Measurements from ENCODE around the gene FAM13A.

FAM13A gene

DNA sequence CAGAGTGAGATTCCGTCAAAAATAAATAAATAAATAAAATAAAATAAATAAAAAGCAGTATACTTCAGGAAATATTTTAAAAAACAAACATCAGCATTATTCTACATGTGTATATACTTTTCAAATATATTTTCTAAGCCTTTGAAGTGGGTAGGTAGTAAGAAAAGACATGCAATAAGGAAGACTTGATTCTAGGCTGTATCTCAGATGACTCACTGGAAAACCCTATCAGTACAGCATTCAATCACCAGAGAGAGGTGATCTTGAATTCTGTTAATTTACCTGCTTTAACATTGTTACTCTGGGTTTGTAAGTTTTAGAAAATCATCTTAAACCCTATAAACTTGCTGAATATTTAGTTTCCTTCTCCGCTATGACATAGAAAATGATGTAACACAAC, 252.8 kb downstream of the FAM13A start:
- no peak for DNase-seq

DNA sequence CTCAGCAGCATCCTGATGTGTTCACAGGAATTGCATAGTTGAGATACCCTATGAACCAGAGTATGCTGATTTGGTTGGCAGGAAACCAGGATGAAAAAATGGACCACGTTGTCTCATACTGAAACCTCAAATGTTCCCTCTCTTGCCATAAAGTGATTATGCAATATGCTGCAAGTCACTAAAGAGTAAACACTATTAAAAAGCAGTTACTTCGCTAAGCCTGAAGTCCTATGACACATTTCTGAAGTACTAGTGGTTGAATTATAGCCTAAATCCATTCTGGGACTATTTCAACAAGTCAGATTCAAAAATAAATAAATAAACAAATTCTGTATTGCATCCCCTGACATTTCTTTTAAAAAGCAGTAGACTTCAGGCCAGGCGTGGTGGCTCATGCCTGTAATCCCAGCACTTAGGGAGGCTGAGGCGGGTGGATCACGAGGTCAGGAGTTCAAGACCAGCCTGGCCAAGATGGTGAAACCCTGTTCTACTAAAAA, 253.3 kb downstream of the FAM13A start:
- DNase-seq, result peak; percentile 16

DNA sequence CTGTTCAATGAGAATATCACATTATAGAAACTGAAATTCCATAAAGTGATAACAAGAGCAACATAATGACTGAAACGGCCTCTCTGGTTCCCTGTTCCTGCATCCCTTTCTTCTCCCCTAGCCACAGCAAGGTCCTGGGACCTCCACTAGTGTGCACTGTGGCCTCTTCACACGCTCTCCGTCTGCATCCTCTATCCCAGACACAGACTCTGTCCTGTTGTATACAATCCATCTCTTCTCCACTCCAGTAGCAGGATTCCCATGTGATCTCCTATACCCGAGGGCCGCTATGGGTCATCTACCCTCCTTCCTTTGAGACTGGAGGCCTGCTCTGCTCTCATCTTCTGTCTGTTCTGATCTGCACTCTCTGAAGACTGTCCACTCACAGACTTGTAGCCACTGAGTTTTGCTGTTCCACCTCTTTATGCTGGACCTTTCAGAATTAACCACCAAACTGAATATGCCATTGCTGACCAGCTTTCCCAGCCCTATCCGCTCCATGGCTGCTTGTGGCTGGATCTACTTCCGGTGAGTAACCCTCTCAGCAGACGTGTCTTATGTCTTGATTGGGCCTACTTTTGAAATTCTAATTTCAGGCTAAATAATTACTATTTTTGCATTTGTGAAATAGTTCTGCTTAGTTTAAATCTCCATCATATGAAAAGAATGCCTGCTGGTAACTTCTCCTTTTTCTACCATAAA, 254.2 kb downstream of the FAM13A start:
- DNase-seq, result no peak

DNA sequence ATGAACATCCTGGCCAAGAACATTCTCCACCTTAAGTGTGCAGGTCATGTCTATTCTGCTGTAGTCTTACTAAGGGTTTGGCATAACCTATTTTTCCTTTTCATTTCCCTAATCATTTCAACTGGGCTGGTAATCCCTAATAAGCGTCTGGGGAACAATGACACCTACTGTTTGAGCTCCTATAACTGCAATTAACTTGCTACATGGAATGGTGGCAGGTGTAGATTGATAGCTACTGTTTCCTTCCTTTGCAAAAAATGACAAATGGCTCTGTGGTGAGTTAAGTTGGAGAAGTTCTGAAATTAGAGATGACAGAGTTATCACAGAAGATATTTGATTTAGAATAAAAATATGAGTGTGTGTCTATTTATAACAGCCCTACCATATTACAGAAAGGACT, 254.8 kb downstream of the FAM13A start:
- DNase-seq, result no peak

DNA sequence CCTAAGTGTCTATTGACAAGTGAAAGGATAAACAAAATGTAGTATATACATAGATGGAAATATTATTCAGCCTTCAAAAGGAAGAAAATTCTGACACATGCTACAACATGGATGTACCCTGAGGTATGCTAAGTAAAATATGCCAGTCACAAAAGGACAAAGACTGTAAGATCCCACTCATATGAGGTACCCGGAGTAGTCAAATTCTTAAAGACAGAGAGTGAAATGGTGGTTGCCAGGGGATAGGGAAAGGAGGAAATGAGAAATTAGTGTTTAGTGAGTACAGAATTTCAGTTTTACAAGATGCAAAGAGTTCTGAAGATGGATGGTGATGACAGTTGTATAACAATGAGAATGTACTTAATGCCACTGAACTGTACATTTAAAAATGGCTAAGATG, 257.1 kb downstream of the FAM13A start:
- no peak for DNase-seq

DNA sequence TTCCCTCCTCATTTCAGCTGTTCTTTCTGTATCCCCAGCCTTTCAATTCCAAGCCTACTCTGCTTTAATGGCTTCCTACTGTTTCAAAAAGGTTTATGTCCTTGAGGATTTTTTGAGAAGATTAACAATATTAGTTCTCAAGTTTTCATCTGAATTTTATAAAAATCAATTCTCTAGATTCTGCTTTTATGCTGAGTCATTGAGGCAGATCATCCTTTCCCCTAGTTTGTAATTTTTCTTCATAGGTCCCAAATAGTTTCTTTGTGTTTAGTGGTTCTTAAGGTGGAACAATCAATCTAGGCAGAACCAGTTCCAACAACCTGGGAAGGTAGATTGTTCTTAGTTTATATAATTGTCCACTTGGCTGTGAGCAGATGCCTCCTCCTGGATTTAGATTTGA, 259.3 kb downstream of the FAM13A start:
- DNase-seq, result no peak

DNA sequence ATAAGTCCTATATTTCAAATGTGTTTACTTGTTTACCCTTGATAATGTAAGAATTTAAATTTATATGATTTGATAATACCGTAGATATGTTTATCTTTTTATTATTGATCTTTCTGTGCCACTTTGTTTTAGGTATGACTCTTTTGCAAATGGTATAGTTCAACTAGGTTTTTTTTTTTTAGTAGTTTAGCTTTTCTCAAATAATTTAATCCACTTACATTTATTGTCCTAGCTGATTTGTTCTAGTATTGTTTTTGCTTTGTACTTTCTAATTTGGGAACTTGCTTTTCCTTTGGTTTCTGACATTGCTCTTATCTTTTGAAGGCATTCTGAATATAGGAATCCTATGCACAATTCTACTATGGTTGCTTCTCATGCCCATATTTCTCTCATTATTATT, 260.4 kb downstream of the FAM13A start:
- no peak for DNase-seq

DNA sequence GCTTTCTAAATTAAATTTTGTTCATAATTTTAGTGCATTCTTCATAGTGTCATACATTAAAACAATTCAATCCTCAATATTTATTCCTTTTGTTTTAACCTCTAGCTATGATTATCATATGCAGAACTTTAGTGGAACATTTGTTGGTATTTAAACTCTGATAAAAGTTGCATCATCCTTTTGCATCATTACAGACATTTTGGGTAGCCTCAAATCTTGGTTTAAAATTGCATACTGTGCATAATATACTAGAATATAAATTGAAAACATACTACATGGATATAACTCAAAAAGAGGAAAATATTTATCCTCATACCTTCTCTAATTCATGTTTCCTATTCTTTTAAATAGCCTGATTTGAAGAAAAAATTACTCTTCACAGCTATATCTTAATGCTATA, 262.0 kb downstream of the FAM13A start:
- no peak for DNase-seq

DNA sequence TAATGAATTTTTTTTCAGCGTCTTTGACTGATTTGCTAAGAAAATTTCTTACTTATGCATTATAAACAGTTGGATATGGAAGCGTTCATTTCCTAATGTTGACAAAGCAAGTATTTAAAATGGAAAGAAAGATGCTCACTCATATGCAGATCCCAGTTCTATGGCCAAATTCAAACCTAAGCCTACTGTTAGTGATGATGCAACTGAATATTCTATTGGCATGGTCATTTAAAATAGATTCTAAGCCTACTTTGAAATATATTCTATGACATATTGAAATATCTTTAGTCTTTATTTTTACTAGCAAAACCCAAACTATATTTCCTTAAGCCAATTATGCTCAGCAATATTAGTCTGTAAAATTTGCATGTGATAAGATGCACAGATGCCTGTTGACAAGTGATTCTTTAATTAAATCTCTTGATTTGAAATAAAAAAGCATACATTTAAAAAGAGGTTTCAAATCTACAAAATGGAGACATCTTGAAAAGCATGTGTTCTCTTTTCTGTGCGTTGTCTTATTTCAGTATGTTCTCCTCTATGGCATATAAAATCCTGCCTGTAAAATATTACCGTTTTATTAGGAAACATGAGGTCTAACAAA, 262.8 kb downstream of the FAM13A start:
- no peak for DNase-seq

DNA sequence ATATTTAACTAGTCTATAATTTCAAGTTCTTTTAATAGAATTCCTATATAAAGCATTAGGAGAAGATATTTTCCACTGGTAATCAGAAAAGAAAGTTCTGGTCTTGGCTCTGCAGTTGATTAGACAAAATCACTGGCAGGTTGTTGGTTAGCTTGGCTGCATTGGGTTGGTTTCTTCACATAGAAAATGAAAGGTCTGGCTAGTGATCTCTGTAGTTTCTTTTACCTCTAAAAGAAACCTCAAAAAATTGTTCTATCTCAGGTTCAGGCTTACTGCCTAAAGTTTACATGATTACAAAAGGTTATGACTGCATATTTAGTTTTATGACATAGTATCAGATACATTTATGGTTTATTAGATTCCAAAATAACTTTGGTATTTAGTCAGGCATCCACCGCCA, 263.5 kb downstream of the FAM13A start:
- DNase-seq, result no peak

DNA sequence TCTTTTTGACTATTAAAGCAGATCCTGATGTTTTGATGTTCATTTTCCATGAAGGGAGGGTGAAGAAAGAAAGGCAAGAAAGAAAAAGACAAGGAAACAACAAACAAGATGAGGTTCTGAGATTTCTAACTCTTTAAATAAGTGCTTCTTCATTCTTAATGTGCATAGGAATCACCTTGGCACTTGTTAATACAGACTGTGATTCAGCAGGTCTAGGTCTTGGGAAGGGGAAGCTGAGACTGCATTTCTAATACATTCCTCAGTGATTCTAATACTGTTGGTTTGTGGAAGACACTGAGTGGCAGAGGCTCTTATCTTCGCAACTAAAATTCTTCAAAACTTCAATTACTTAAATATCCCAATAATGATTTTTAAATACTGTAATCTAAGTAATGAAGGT, 264.2 kb downstream of the FAM13A start:
- no peak for DNase-seq

DNA sequence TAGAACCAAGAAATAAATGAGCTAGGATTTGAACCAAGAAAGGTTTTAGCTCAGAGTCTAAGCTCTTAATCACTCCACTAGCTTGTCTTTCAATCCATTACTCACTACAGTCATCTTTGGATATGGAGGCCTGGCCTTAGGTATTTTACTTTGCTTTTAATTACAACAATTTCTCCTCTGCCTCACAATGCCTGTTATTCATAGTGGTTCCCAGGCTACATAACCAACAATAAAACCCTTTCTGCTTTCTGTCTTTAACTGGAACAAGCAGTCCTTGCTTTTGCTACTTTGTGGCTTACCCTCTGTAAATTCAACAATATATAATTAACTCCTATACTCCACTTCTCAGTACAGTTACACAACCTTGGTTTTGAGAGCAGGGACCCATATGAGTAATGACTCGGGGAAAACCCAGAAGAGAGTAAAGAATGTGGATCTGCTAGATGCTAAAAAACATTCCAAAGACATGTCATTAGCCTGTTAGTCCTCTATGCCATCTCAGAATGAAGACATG, 264.7 kb downstream of the FAM13A start:
- DNase-seq, result no peak

DNA sequence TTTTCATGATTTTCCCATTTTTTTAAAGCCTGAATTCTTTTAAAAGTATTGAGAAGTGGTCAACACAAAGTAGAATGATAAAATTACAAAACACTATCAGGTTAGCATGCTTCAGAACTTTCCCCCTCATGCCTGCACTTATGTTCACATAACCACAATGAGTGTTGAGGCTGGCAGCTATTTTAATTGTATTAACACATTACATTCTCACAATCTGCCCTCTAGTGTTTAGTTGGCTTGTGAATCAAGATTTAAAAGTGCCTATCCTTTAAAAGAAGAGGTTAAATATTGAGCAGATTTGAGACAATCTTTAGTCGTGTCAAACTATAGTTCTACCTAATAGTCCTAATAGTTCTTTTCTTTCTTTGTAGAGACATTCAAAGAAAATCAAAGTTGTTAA, 265.7 kb downstream of the FAM13A start:
- DNase-seq, result no peak

DNA sequence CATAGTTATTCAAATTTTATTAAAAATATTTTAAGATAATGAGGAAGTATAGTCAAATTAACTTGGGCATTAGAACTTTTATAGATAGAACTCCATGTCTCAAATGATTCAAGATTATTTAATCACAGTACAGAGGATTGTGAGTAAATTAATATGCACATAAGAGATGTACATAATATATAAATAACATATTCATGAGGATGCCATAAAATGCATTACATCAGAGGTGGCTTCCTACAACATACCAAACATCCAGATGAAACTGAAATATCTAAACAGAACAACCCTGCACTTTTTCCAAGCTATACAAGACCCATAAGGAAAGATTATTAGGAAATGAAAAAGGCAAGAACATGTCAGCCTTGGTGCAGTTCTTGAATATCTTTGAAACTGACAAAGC, 268.1 kb downstream of the FAM13A start:
- no peak for DNase-seq

DNA sequence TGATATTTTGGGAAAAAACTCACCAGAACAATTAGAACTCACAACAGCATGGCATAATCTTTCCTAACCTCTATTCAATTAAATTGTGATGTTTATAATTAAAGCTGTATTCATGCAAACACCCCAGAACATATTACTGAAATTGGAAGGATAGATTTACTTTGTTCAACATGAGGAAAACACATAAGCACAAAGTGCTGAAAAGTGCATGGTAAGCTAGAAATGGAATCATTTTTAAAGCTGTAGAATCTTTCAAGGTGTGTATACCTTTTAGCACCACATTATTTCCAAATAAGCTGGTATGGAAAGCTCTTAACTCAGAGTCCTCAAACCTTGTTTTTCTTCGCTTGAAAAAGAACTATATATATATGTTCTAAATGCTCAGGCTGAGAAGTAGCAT, 268.6 kb downstream of the FAM13A start:
- no peak for DNase-seq

DNA sequence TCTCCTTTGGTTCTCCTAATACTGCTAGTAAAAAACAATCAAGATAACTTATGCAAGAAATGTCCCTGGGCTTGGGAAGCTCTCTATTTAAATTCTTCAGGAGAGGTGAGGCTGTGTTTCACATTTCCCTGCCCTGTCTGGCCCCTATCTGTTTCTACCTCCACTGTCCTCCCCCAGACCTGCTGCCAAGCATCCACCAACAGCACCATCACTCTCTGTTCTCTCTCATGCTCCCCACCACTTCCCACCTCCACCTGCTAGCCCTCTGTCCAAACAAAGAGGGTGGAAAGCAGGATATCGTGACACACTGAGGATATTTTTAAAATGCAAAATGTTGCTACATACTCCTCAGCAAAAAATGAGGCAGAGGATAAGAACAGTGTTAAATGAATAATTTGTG, 271.0 kb downstream of the FAM13A start:
- no peak for DNase-seq

DNA sequence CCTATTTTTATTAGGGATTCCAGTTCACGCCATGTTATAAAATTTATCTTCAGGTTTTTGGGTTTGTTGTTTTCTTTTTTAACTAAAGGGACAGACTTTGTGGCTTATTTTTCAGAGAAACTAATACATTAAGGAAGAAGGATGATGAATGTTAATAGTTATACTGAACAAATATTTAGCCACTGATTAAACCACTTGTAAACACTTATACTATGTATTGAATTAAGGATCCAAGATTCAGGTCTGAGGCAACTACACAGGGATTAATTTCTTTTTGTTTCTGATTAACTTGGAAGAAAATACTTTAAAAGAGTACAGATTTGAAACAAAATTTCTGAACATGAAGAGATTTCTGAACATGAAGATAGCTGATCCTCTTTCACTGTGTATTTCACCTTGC, 276.6 kb downstream of the FAM13A start:
- DNase-seq, result no peak

DNA sequence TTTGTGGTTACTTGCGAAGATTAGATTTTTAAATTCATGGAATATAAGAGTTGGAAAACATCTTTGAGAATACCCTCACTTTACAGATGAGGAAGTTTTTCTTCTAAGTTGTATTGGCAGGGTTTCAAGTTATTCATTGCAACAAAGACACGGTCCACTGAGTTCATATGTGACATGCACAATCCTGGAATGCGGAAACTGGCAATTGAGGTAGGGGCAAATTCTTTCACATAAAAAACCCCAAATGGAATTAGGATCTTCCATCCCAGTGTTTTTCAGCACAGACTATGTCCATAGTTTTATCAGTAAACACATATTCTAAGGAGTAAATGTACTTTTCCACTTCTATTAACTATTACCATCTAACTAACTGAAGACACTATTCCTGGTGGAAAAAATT, 277.6 kb downstream of the FAM13A start:
- no peak for DNase-seq

DNA sequence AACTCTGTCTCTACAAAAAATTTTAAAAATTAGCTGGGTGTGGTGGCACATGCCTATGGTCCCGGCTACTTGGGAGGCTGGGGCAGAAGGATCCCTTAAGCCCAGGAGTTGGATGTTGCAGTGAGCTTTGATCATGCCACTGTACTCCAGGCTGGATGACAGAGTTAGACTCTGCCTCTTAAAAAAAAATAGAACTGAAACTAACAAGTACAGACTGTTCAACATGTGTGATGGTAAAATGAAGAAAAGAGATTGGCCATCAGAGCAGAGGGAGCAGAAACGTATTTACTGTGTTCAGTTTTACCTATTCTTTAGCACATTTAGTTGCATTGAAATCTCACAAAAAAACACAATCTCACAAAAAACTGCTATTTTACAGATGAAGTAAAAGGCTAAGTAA, 281.5 kb downstream of the FAM13A start:
- no peak for DNase-seq

DNA sequence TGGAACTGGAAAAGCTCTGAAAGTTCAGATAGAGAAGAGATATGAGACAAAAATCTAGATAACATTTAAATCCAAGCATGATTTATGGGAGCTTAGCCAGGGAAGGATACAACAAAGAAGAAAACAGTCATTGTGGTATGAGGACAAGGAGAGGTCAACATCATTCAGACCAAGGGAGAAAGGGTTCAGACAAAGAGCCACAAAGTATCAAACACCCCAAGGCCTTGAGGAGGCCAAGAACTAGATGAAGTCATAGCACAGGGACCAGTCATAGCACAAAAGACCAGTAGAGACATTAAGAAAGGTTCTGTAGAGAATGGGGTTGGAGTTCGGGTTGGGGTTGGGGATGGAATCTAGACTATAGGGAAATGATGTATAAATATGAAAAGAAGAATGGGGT, 282.0 kb downstream of the FAM13A start:
- DNase-seq, result no peak

DNA sequence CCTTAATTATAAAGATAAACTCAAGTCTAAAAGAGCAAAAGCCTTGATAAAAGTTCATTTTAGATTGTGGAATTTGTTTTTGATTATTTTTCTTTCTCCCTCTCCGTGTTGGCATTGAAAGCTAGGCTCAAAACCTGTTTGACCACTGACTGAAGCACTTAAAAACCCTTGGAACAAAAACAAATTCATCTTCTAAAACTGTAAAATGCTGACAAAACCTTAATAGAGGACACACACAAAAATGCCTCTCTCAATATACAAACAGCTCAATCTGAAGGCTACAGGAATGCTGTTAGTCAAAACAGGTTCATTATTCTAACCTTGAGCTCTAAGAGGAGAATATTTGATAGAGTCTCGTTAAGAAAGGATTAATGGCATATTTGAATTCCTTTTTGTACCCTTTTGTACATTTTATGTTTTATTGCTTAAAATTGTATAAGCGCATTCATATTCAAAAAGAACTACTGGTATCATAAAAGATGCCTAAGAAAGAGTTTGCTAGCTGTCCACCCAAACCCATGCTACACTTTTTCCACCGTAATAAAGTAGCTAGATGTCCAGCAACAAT, 285.0 kb downstream of the FAM13A start:
- no peak for DNase-seq

DNA sequence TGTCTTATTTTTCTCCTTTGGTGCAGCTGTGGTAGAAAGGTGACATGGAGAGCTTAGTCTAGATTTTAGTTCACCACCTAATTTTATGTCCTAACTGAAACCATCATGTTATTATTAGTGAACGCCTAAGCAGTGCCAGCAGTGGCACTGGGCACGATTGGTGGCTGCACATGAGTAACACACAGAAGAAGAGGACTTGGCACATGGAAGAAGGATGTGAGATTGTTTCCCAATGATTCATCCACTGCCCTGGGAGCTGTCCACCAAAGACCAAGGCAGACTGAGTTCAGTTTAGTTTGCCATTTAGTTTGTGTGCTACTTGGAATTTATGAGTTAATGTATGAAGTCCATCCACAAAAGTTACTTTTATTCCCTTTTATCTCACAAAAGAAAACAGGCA, 291.3 kb downstream of the FAM13A start:
- no peak for DNase-seq

DNA sequence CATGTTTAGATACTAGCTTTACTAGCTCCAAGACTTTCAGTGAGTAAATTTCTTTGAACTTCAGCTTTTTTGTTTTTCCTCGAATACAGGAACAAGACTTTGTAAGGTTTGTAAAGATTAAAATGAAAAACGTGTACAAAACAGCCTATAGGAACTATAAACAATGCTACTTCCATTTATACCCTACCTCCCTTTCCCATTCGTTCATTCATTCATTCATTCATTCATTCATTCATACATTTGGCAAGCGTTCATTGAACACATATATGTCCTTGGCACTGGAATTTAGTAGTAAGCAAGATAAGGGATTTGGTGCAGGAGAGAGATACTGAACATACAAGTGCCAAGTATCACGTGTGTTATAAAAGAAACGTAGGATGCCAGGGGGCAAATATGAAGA, 293.9 kb downstream of the FAM13A start:
- DNase-seq, result no peak

DNA sequence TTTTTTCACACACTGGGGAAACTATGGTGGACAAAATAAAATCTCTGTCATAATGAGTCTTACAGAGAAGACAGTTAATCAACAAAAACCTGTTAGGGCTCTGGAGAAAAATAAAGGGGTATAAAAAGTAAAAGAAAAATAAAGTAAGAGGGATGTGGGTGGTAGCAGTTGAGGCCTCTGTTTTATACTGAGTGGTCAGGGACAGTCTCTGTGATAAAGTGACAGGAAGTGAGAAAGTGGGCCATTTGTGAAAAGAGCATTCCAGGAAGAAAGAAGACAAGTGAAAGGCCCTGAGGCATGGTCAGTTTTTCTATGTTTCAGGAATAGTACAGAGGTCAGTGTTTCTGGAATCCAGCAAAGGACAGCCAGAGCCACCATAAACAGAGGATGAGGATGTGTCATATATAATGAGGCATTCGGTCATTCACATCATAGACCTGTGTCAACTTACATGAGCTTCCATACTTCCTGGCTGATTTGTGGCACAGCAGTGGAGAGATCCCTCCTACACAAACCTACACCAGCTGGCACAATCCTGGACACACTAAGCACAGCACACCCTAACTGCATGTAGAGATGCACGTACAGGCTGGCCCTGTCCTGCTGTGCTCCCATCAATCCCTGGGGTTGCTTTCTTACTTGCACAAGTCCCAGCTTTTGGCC, 295.0 kb downstream of the FAM13A start:
- no peak for DNase-seq
